Right cardiac atrium (tissue), 5 donors: ENCODE data around the gene SPRYD7. TPM values are rescaled to one million over a fixed set of nuclear protein-coding genes. Genes with fewer than 3 reads are reported as not detected.

Experiments
- ATAC-seq, 2 donors: fragments of 200-7000 bp; cut with Tn5 transposase; one replicate each; pipeline versions ENCODE4 v1.8.0 to v1.9.1; 2020; ENCODE audit warnings: moderate library complexity in 2 of 2, mild to moderate bottlenecking in 1 of 2
- DNase-seq, 3 donors: peaks; one replicate each; pipeline ENCODE4 v3.0.0-alpha.2; 2020
- H3K27ac ChIP-seq: one replicate; pipeline ENCODE4 v1.5.1; 2013; ENCODE audit warnings: mild to moderate bottlenecking, low read length, control low read depth, moderate library complexity
- H3K27me3 ChIP-seq: one replicate; pipeline ENCODE4 v1.6.1; 2013; ENCODE audit not compliant: control insufficient read depth, insufficient read depth
- H3K4me1 ChIP-seq: one replicate; pipeline ENCODE4 v1.6.1; 2013; ENCODE audit warnings: low read length; ENCODE audit not compliant: control insufficient read depth, insufficient read depth
- H3K4me3 ChIP-seq: one replicate; pipeline ENCODE4 v1.5.1; 2013; ENCODE audit warnings: low read length, control low read depth
- H3K9me3 ChIP-seq: one replicate; pipeline ENCODE4 v1.6.1; 2013; ENCODE audit warnings: low read length; ENCODE audit not compliant: control insufficient read depth
- whole genome bisulfite sequencing: extraction: QIAGEN DNeasy Blood & Tissue Kit; methylation state at CpG from one replicate; pipeline ENCODE4 v1.1.7; 2013; 5-methylcytosine and 5-hydroxymethylcytosine counted together
- intact Hi-C, 4 donors: fragments of 100-400 bp; cut with DNase I; formaldehyde crosslinking; loops; one replicate each; pipeline versions ENCODE4 v1.11.0 to v1.14.0; 2022 to 2023
- polyA plus RNA-seq: library from polyadenylated mRNA; stranded (reverse); fragments of 200-250 nt; gene quantifications from one replicate; pipeline ENCODE4 v1.2.3, GENCODE V29; 2013
- total RNA-seq, 4 donors: library from RNA; stranded (reverse); fragmentation: NEBNext Ultra II Directional; extraction: Animal tissue kit (Norgen Biotek cat#: 25700); gene quantifications; one replicate each; pipeline ENCODE4 v1.2.1, GENCODE V29; 2021
- donor health status: healthy with polysubstance abuse.
- donor health status: DM: no; HTN: yes; CAD: no.
- donor health status: DM: no; HTN: no; CAD: no.
- donor health status: DM: no; HTN: yes; CAD: no; lungs with severe emphysema.
- donor health status: DM: yes; HTN: yes; CAD: no.

The SPRYD7 gene
- total and polyA plus RNA-seq, 5 donors = 9.8 to 13.9 (median 11.8) TPM

- 91% methylated on average over 4 of the region's 4 CpGs for WGBS
- Histone ChIP-seq H3K4me1 (no peaks in the 10 kb centered on the region), H3K9me3 (no peaks in the 10 kb centered on the region), H3K27me3 (no peaks in the 10 kb centered on the region), H3K27ac (no peak overlapping the region), H3K4me3 (no peak overlapping the region)
- no peak for ATAC-seq
- intact Hi-C loops = no loop called here
- DNase-seq = no peak
Observed at GRCh38 chr13:49895826-49896225, 40.3 kb downstream of the SPRYD7 start.

GRCh38 chr13:49893591-49893990, 42.5 kb downstream of the SPRYD7 start:
- Histone ChIP-seq H3K4me1 (no peaks in the 10 kb centered on the region), H3K9me3 (no peaks in the 10 kb centered on the region), H3K27me3 (no peaks in the 10 kb centered on the region), H3K27ac (no peak overlapping the region), H3K4me3 (no peak overlapping the region)
- DNase-seq (no peak), ATAC-seq (no peak)
- WGBS = 96% methylated on average over 3 of the region's 3 CpGs
- intact Hi-C loops = no loop called here

- Histone ChIP-seq H3K27ac (no peak overlapping the region), H3K9me3 (no peaks in the 10 kb centered on the region), H3K4me1 (no peaks in the 10 kb centered on the region), H3K4me3 (no peak overlapping the region), H3K27me3 (no peaks in the 10 kb centered on the region)
- intact Hi-C loops = no loop called here
- DNase-seq (no peak), ATAC-seq (no peak)
- WGBS = 89% methylated on average over 15 of the region's 15 CpGs
Observed at GRCh38 chr13:49890376-49890775, 45.8 kb downstream of the SPRYD7 start.

- ATAC-seq = no peak
Observed at GRCh38 chr13:49878682-49879081, 57.5 kb downstream of the SPRYD7 start.

GRCh38 chr13:49877629-49878218, 58.4 kb downstream of the SPRYD7 start:
- no peaks in the 10 kb centered on the region for H3K9me3 ChIP-seq
- ATAC-seq (no peak), DNase-seq (no peak)
- H3K4me3 ChIP-seq = no peak overlapping the region
- no peaks in the 10 kb centered on the region for H3K27me3 ChIP-seq
- no peaks in the 10 kb centered on the region for H3K4me1 ChIP-seq
- intact Hi-C loops = no loop called here
- no peak overlapping the region for H3K27ac ChIP-seq
- WGBS = 89% methylated on average over 3 of the region's 3 CpGs

More at GRCh38 chr13:49878682-49879081, 57.5 kb downstream of the SPRYD7 start:
- H3K4me3 ChIP-seq = no peak overlapping the region
- WGBS = 95% methylated on average over 3 of the region's 3 CpGs
- no peak overlapping the region for H3K27ac ChIP-seq
- no peaks in the 10 kb centered on the region for H3K9me3 ChIP-seq
- intact Hi-C loops = no loop called here
- no peaks in the 10 kb centered on the region for H3K4me1 ChIP-seq
- no peaks in the 10 kb centered on the region for H3K27me3 ChIP-seq
- DNase-seq = no peak

- no peaks in the 10 kb centered on the region for H3K27me3 ChIP-seq
- DNase-seq = no peak
- intact Hi-C loops = no loop called here
- H3K9me3 ChIP-seq = no peaks in the 10 kb centered on the region
- no peaks in the 10 kb centered on the region for H3K4me1 ChIP-seq
- H3K4me3 ChIP-seq = no peak overlapping the region
- 87% methylated on average over 3 of the region's 3 CpGs for WGBS
- no peak for ATAC-seq
- H3K27ac ChIP-seq = no peak overlapping the region
Observed at GRCh38 chr13:49874430-49874829, 61.7 kb downstream of the SPRYD7 start.

- ATAC-seq = no peak
- DNase-seq = no peak
- Histone ChIP-seq H3K9me3 (no peaks in the 10 kb centered on the region), H3K27ac (no peak overlapping the region), H3K27me3 (no peaks in the 10 kb centered on the region), H3K4me1 (no peaks in the 10 kb centered on the region), H3K4me3 (no peak overlapping the region)
- intact Hi-C loops = no loop called here
- 44% methylated on average over 3 of the region's 3 CpGs for WGBS
Observed at GRCh38 chr13:49869519-49869918, 66.6 kb downstream of the SPRYD7 start.

- intact Hi-C loops = no loop called here
- WGBS = 87% methylated on average over 8 of the region's 8 CpGs
Observed at GRCh38 chr13:49867834-49868233, 68.3 kb downstream of the SPRYD7 start.

GRCh38 chr13:49865218-49865617, 70.9 kb downstream of the SPRYD7 start:
- Histone ChIP-seq H3K27ac (no peak overlapping the region), H3K9me3 (no peaks in the 10 kb centered on the region), H3K4me3 (no peak overlapping the region), H3K27me3 (no peaks in the 10 kb centered on the region), H3K4me1 (no peaks in the 10 kb centered on the region)
- ATAC-seq = no peak
- WGBS = 89% methylated on average over 1 of the region's 1 CpG
- DNase-seq = no peak
- intact Hi-C loops = no loop called here

More at GRCh38 chr13:49867834-49868233, 68.3 kb downstream of the SPRYD7 start:
- ATAC-seq (no peak), DNase-seq (no peak)
- H3K4me3 ChIP-seq = no peak overlapping the region
- no peaks in the 10 kb centered on the region for H3K27me3 ChIP-seq
- H3K9me3 ChIP-seq = no peaks in the 10 kb centered on the region
- H3K27ac ChIP-seq = no peak overlapping the region
- no peaks in the 10 kb centered on the region for H3K4me1 ChIP-seq

GRCh38 chr13:49864509-49864908, 71.6 kb downstream of the SPRYD7 start:
- Histone ChIP-seq H3K27me3 (no peaks in the 10 kb centered on the region), H3K4me3 (no peak overlapping the region), H3K9me3 (no peaks in the 10 kb centered on the region), H3K4me1 (no peaks in the 10 kb centered on the region), H3K27ac (no peak overlapping the region)
- intact Hi-C loops = no loop called here
- ATAC-seq = no peak
- DNase-seq = no peak
